NCI-H2227 treated with DMSO at 0.1 percent for 48 hours (cell line): ENCODE data around the gene AEN.

Experiments
- DNase-seq: peaks from one replicate; lab custom pipeline; 2025; lab: John Stamatoyannopoulos, UW

Gene AEN

DNA sequence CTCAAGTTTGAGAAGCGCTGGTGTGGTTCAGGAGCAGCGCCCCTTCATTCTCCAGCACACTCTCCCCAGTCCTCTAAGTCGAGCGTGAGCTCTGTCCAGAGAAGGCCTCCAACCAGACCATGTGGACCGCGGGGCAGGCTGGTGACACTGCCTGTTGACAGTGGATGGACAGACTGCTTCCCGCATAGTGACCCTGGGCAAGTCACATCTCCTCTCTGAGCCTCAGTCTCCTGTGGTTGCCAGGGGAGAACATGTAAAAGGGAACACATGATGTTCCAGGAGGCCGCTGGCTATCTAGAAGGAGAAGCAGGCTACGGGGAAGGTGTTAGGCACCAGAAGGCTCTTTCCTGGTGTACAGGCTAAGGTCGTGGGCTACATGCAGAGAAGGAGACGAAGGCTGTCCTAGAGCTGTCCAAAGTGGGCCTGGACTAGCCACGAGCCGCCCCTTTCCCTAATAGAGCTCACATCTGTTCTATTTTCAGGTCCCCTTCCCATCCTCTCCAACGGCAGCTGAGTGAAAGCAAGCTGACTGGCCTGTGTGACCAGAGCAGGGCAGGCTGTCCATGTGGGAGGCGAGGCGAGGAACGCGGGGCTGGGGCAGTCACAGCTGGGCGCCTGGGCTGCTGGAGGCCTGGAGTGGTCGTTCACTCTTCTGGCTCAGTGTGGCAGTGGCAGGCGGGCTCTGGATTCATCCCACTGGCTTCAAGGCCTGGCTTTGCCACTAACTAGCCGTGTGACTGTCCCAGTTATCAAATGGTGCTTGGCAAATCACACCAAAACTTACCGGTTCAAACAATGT lies 28.8 kb downstream of the AEN start:
- DNase-seq: no peak

DNA sequence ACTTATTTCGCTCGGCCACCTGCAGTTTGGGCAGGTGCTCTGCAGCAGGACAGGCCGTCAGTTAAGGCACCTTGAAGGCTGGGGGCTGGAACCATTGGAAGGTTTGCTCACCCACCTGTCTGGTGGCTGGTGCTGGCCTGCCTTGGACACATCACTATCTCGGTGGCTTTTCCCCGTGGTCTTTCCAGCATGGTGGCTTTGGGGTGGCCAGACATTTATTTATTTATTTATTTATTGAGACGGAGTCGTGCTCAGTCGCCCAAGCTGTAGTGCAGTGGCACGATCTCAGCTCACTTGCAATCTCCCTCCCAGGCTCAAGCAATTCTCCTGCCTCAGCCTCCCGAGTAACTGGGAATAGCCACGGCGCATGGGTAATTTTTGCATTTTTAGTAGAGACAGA lies 29.4 kb downstream of the AEN start:
- no peak for DNase-seq

DNA sequence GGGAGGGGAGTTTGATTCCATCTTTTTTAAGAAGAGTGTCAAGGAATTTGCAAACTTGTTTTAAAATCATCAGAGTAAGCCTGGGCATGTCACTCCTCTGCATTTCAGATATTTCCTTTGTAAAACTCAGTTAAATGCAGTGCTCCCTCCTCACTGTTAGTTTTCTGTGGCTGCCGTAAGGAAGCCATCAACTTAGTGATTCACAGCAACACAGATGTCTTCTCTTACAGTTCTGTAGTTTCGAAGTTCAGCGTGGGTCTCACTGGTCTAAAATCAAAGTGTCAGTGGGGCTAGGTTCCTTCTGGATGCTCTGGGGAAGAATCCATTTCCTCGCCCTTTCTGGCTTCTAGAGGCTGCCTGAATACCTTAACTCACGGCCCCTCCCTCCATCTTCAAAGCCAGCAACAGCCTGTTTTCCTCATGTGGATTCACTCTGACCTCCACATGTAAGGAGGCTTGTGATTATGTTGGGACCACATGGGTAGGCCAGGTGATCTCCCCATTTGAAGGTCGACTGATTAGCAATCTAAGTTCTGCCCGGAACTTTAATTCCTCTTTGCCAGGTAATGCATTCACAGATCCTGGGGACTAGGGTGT lies 30.1 kb downstream of the AEN start:
- no peak for DNase-seq

DNA sequence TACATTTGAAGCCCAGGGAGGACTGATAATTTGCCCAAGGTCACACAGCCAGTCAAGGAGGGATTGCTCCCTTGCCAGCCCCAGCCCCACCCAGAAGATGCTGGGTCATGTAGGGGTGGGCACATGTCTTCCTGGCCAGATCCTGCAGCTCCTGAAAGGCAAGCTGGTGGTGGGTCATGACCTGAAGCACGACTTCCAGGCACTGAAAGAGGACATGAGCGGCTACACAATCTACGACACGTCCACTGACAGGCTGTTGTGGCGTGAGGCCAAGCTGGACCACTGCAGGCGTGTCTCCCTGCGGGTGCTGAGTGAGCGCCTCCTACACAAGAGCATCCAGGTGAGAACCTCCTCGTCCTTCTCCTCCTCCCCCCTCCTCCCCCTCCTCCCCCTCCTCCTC lies 30.8 kb downstream of the AEN start:
- DNase-seq: no peak

DNA sequence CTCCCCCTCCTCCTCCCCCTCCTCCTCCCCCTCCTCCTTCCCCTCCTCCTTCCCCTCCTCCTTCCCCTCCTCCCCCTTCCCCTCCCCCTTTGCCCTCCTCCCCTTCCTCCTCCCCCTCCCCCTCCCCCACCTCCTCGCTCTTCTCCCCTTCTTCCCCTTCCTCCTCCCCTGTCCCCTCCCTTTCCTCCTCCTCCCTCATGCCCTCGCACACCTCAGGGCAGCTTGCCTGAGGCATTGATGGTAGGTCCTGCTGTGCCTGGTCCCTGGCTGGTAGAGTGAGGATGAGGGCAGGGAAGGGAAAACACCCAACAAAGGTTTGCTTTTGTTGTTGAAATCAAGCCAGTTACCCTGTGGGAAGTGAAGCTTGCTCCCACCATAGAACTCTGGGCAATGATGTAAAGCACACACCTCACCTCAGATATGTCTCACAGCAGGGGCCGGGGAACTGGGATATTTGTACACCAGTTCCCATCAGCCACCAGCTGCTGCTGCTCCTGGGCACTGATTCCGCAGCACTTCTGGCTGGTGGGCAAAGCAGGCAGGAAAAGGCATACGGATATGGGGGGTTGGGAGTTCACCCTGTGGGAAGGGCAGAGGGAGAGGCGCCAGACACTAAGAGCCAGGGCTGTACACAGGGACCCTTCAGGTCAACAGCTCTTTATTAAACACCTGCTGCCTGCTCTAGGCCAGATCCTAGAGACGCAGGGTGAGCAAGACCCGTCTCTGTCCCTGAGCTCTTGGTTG lies 31.5 kb downstream of the AEN start:
- no peak for DNase-seq

DNA sequence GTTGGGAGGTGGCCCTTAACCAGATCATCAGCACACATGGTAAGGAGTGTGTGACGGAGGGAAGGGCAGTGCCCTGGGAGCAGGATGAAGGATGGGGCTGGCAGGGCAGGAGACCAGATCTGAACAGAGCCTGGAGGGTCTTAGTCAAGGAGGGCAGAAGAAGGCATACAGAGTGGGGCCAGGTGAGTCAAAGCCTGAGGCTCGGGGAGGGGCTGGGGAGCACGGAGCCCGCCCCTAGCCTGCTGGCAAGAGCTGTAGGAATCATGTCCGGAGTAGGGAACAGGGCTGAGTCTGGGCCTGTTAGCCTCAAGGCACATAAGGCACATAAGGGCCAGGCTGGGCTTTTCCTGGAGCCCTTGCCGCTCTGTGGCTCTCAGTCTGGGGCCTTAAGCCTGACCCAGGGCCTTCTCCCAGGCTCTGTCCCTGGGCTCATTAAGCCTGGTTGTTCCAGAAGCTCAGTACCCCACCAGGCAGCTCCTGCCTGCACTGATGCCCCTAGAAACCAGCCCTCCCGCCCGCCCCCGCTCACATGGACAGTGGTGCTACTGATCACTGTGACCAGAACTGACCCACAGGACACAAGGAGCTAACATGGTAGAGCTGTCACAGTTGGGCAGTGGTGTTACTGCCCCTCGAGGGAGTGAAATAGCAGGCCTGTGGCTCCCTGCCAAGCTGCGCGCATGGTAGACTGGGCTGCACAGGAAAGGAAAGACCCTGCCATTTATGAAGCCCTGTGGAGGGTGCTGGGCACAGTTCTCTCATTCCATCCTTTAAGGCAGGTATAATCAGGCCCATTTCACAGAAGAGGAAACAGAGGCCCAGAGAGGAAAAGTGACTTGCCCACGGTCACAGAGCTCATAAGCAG lies 32.3 kb downstream of the AEN start:
- no peak for DNase-seq

DNA sequence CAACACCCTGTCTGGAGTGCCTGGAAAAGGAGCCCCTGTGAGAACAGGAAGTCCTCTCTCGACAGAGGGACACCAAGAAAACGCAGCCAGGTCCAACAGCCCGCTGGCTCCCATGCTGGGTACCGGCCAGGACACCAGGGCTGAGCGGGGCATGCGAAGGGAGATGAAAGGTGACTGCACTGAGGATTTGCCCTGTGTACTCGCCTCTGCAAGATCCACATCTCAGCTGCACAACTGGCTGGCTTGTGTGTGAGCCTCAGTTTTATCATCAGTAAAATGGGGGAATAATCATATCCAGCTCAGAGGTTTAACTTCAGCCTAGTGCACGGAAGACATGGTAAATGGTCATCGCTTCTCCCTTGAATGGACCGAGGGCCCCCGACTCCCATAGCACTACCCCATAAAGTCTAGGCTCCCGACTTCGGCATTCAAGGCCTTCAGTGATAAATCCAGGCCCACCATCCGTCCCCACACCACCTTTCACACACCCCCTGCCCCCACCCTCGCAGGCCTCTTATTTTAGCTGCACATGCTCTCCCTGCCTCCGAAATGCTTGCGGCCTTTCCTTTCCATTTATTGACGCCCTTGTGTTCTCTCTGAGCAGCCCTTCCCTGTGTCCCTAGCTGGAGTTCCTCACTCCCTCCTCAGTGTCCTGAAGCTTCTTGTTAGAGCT lies 33.4 kb downstream of the AEN start:
- no peak for DNase-seq

DNA sequence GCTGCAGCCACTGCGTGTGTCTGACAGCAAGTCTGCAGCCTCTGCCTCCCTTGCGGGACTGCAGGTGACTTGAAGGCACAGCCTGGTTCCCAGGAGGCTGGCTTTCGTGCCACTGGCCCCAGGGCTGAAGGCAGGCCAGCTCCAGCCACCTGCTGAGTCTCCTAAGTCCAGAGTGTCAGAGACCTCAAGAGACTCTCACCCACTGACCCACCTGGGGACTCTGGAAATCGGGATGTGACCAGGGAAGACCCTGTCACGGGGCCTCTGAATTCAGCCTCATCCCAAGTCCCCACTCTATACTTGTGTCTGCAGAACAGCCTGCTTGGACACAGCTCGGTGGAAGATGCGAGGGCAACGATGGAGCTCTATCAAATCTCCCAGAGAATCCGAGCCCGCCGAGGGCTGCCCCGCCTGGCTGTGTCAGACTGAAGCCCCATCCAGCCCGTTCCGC lies 34.0 kb downstream of the AEN start:
- DNase-seq: no peak

DNA sequence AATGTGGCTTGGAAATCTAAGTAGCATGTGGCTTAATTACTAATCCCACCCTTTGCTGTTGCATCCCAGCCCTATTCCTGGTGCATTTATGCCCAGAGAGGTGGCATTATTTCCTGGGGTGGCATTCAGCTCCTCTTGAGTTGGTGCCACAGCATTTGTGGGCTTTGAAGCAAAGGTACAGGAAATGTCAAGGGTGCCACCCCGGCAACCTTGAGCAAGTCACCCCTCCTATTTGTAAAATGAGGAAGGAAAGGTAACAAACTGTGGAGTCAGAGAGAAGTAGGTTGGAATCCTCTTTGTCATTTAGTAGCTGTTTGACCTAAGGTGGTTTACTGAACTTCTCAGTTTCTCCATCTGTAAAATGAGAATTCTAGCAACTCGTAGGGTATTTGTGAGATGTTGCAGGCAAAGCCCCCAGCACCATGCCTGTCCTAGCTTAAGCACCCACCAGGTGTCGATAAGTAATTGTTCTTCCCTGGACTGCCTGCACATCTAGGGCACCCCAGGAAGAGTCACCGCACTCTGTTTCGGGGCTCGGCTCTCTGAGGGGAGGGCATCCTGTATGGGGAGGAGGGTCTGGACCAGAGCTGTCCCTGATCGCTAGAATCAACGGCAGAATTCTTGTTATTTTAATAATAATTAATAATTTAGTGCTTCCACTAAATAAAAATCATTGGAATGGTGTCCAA lies 34.8 kb downstream of the AEN start:
- no peak for DNase-seq

DNA sequence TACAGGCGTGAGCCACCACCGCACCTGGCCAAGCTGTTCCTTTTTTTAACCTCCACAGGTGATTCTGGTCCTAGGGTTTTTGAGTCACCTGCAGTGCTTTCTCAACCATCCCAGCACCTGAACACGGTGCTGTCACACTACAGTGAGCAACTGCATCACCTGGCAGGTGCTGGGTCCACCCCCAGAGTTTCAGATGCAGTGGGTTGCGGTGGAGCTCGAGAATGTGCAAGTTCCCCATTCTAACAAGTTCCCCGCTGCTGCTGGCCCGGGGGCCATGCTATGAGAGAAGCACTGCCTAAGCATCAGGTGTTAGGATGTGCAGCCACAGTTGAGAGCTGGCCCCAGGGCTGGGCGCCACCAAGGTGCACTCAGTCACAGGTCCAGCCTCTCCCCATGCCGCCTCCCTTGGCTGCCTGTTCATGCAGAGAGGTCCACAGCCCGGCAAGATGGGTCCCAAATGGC lies 35.7 kb downstream of the AEN start:
- DNase-seq: no peak

DNA sequence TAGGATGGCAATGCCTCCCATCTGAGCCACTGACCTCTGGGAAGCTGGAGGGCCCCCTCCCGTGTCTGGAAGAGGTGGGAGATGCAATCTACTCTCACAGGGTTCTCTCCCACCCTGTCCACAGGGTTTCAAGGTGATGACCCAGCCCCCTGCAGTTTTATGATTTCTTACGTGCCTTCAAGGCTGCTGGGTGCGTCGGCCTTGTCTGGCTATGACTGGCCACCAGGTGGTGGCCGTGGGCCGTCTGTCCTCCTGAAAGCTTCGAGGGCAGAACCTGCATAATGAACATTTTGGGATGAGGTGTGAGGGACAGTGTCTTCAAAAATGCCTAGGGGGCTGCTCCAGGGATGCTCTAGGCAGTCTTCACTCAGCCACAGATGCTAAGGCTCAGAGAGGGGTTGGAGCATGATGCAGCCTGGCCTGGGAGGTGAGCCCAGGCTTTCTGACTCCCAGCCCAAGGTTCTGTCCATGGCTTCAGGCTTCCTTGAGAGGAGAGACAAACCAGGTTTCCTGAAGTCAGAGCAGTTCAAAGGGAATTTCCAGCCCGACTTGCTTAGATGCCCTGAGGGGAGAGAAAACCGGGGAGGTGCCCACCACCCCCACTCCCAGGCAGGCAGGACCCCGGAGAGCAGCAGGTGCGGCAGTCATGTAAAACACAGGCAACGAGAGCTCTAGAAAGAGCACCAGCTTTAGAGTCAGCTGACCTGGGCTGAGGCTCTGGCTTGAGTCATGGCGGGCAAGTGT lies 36.4 kb downstream of the AEN start:
- DNase-seq: no peak

DNA sequence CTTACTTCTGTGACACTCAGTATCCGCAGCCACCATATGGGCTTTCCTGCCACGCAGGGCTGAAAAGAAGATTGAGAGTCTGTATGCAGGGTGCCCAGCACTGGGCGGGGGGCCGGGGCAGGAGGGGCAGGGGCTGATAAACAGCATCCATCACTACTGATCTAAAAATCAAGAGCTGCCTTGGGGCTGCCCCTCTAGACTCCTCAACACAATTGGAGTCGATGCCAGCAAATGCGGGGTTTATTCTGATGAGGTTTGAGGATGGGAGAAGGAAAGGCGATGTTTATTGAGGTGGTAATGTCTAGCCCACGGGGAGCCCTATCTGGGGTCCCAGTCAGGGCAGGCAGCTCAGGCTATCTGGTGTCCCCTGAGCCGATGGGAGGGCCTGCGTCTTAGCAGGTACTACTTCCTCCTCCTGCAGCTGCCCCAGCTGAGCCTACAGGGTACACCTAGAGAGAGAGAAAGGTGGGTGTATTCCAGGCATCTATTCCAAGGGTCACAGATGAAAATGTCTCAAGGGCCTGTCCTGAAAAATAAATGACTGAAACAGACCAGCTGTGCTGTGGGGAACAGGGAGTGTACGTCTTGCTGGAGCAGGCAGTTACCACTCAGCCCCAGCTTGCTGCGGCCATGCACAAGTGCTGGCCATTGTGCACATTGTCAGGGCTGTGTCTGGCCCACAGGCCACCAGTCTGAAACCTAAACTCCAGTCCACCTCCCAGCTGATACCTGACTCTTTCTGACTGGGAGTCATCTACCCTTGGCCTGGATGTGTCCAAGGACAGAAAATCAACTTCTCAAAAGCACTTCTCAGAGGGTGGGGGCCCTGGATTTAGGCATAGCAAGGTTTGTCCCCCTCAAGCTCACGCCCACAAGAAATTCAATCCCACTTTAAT lies 37.2 kb downstream of the AEN start:
- DNase-seq: no peak

DNA sequence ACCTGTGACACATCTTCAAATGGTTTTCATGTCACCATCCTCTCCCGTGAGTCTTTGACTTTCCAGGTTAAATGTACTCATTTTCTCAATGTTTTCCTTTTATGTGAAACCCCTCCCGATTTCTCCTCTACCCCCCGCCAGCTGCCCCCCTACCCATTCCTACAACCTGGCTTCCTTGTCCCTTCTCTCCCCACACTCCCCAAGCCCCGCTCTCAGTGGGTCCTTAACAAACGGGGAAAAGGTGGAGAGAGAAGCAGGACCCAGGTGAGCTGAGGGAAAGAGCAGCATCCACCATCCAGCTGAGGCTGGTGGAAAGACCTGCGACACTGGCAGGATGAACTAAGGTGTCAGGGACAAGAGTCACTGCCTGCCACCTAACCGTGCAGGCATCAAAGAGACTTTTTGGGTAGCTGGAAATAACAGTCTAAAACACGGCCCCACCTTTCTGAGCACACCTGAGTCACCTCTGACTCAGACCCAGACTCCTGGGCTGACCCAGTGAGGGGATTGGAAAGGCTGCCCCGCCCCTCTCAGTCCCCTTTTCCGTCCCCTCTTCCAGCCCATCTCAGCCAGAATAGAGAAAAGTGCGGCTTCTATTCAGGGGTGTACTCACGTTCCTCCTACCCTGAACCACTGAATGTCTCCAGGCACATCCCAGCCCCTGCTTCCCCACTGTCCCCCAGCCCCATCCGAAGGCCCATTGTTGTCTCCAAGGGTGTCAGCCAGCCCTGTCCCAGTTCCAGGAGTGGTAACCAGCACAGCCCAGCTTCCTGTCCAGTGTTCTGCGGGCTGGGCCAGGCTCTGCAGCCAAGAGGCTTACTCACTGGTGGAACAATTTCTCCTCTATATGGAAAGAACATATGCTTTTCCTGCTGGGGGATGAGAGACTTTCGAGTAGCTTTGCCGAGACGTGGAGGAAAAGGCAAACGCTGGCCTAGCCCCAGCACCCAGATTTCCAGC lies 38.1 kb downstream of the AEN start:
- DNase-seq: no peak

DNA sequence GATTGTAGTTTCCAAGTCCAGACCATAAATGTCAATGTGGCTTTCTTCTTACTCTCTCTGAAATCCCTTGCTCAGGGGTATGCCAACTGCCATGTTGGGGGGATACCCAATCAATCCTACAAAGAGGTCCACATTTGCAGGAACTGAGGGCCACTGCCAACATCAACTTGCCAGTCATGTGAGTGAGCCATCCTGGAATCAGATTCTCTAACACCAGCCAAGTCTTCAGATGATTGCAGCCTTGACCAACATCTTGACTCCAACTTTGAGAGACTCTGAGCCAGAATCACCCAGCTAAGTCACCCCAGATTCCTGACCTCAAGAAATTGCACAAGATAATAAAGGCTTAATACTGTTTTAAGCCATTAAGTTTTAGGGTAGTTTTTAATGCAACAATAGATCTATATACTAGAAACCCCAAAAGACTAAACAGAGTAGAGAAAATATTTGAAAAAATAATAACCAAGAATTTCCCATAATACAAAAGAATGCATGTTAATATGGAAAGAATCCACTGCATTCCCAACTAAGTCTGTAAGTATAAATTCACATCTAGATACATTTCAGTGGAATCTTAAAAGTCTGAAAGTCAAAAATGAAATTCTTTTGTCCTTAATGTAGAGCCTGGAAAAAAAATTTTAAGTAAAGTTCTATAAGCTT lies 40.0 kb downstream of the AEN start:
- no peak for DNase-seq

DNA sequence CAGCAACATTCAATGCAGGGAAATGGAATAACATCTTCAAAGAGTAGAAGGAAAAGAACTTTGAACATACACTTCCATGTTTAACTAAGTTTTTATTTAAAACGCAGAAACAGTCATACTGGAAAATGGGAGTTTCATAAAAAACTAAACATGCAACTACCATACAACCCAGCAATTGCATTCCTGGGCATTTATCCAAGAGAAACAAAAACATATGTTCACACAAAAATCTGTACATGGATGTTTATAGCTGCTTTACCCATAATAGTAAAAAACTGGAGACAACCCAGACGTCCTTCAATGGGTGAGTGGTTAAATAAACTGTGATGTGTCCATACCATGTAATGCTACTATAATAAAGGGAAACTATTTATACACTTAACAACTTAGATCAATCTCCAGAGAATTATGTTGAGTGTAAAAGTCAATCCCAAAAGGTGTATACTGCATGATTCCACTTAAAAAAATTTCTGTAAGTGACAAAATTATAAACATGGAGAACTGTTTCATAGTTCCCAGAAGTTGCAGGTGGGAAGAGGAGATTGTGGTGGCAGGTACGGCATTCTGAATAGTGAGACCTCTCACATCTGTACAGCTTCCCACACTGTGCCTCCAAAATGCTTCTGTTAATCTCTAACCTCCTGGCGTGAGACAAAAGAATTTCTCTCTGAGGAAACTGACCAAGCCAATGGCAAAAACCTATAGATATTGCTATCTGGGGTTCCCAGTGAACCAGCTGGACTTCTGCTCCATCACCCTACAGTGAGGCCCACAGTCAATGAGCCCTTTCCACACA lies 40.8 kb downstream of the AEN start:
- no peak for DNase-seq

DNA sequence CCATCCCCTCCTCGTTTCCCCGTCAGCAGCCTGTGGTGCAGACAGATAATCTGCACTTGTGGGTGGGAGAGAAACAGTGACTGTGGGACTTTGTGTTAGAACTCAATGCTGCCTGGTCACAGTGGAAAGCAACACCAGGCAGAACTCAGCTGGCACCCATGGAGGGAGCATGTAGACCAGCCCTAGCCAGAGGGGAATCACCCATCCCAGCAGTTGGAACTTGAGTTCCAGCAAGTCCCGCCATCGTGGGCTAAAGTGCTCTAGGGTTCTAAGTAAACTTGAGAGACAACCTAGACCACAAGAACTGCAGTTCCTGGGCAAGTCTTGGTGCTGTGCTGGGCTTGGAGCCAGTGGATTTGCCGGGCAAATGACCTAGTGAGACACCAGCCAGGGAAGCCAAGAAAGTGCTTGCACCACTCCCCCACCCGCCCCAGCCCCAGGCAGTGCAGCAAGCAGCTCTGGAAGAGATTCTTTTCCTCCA lies 42.0 kb downstream of the AEN start:
- no peak for DNase-seq
